Body of pancreas (tissue), 4 donors: ENCODE results near the gene ERCC3.

ENCODE experiments used
- CTCF ChIP-seq, 7 experiments: fragments of 450-650 bp in 4 of 7; fragments of 200-600 bp in 3 of 7; sonication (generic) in 3 of 7; IDR thresholded peaks; one replicate each; pipeline ENCODE4 v1.5.1; 2016 to 2019; ENCODE audit warnings: antibody characterized with exemption in 7 of 7
- POLR2A ChIP-seq, 3 donors: fragments of 450-650 bp; IDR thresholded peaks; one replicate each; pipeline ENCODE4 v1.6.1; 2016; ENCODE audit warnings: antibody characterized with exemption in 3 of 3, mild to moderate bottlenecking in 2 of 3

GRCh38 chr2:127275789-127276188, 18.2 kb downstream of the ERCC3 start:
- TF ChIP-seq POLR2A (IDR thresholded peaks at IDR 0.05), result no peak
- no peak for TF ChIP-seq CTCF (IDR thresholded peaks at IDR 0.05)
